ENCODE data around the gene HIVEP1.

Gene HIVEP1

DNA sequence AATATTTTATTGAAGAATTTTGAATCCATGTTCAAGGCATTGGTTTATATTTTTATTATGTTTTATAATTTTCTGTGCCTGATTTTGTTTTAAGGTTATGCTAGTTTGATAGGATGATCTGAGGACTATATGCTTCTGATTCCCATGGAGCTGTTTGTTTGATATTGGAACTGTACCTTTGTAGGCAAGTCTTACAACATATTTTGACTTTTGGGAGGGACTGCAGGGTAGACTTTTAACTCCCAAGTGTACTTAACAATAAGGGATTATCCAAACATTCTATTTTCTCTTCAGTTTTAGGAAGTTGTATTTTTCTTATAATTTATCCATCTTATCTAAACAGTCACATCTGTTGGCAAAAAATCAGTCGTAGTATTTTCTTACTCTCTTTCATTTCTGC lies 82.6 kb downstream of the HIVEP1 start:
- in situ Hi-C loops (cut with MboI; ENCODE audit: low sequenced_read_pairs, unreplicated experiment) = no loop called here

GRCh38 chr6:12096342-12096741 lies 84.2 kb downstream of the HIVEP1 start:
- no peak for DNase-seq (ENCODE audit: low spot score)
- no peak for TF ChIP-seq CTCF (IDR thresholded peaks at IDR 0.05; ENCODE audit: borderline replicate concordance, control extremely low read depth, extremely low read depth, insufficient read depth, missing control alignments)
- in situ Hi-C loops (cut with MboI; ENCODE audit: low sequenced_read_pairs, unreplicated experiment) = no loop called here

More for the DNA sequence above, 82.6 kb downstream of the HIVEP1 start:
- no peak for TF ChIP-seq CTCF (IDR thresholded peaks at IDR 0.05; ENCODE audit: borderline replicate concordance, control extremely low read depth, extremely low read depth, insufficient read depth, missing control alignments)
- no peak for DNase-seq (ENCODE audit: low spot score)

DNA sequence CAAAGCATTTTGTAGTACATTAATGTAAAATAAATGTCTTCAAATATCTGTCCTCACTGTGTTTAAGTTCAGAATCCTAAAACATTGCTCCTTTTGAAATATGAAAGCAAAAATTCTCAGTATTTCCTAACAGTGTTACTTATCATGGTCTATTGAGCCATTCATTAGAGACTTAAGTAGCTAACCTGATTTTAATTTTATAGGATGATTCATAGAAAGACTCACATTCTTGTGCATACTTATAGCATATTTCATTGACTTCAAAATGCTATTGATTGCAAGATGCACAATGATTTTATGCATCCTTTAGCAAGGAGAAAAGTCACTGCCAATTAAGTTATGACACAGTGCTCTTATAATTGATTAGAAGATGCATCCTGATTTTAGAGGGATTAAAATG lies 85.7 kb downstream of the HIVEP1 start:
- TF ChIP-seq CTCF (IDR thresholded peaks at IDR 0.05; ENCODE audit: borderline replicate concordance, control extremely low read depth, extremely low read depth, insufficient read depth, missing control alignments) = no peak
- in situ Hi-C loops (cut with MboI; ENCODE audit: low sequenced_read_pairs, unreplicated experiment) = no loop called here
- no peak for DNase-seq (ENCODE audit: low spot score)

GRCh38 chr6:12099623-12100338 lies 87.7 kb downstream of the HIVEP1 start:
- no peak for DNase-seq (ENCODE audit: low spot score)
- in situ Hi-C loops (cut with MboI; ENCODE audit: low sequenced_read_pairs, unreplicated experiment) = no loop called here
- no peak for TF ChIP-seq CTCF (IDR thresholded peaks at IDR 0.05; ENCODE audit: borderline replicate concordance, control extremely low read depth, extremely low read depth, insufficient read depth, missing control alignments)

DNA sequence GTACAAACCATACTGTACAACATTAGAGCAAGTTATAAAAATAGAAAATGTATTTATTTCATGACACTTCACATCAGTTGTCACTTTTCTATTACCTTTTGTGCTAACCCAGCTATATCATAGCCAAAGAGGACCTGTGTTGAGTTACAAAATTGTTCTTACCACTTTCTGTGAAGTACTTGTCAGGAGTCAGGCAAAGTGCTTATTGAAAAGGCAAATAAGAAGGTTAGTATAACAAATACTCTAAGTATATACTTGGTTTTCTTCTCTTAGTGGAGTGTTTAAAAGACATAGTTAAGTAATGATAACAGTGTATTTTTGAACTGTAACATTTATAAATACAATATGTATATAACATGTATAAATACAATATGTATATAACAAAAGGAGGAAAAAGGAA lies 88.9 kb downstream of the HIVEP1 start:
- DNase-seq (ENCODE audit: low spot score) = no peak
- TF ChIP-seq CTCF (IDR thresholded peaks at IDR 0.05; ENCODE audit: borderline replicate concordance, control extremely low read depth, extremely low read depth, insufficient read depth, missing control alignments) = no peak
- in situ Hi-C loops (cut with MboI; ENCODE audit: low sequenced_read_pairs, unreplicated experiment) = no loop called here

DNA sequence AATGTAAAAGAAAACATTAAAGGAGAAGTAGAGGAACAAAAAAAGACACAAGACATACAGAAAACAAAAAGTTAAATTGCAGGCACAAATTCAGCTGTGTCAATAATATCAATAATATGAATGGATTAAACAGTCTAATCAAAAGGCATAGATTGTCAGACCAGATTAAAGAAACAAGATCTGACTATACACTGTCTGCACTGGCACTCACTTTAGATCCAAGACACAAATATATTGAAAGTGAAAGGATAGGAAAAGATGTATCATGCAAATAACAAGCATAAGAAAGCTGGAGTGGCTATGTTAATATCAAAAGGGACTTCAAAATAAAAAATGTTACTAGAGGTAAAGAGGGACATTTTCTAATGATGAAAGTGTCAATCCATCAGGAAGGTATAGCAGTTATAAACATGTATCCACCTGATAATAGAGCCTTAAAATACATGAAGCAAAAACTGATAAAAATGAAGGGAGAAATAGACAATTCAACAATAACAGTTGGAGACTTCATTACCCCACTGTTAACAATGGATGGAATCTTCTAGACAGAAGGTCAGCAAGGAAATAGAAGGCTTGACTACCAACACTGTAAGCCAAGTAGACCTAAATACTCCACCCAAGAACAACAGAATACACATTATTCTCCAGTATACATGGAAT lies 89.7 kb downstream of the HIVEP1 start:
- in situ Hi-C loops (cut with MboI; ENCODE audit: low sequenced_read_pairs, unreplicated experiment) = no loop called here
- no peak for DNase-seq (ENCODE audit: low spot score)
- TF ChIP-seq CTCF (IDR thresholded peaks at IDR 0.05; ENCODE audit: borderline replicate concordance, control extremely low read depth, extremely low read depth, insufficient read depth, missing control alignments) = no peak
